K562 (cell line): ENCODE data around the gene PATE1.

Experiments used
- CBX3 ChIP-seq, 2 experiments: IDR thresholded peaks; 1 replicate in 1 of 2; 2 replicates in 1 of 2; pipeline ENCODE4 v1.6.1; 2012; ENCODE audit warnings: inconsistent platforms in 2 of 2, low read length in 2 of 2, borderline replicate concordance in 1 of 2, control low read depth in 1 of 2
- GATA2 ChIP-seq: sonication (generic); formaldehyde crosslinking; IDR thresholded peaks from 2 replicates; pipeline ENCODE4 v1.4.0; 2020; ENCODE audit warnings: mild to moderate bottlenecking, missing genetic modification reagents
- HINFP ChIP-seq: fragments of 450-650 bp; conservative IDR thresholded peaks from 2 replicates; pipeline ENCODE4 v1.6.1; 2016; ENCODE audit warnings: missing genetic modification characterization, low read depth, mild to moderate bottlenecking, control low read depth, missing compliant biosample characterization
- KDM1A ChIP-seq, 2 experiments: fragments of 450-650 bp; IDR thresholded peaks; 2 replicates each; pipeline ENCODE4 v1.6.1; 2016; ENCODE audit warnings: mild to moderate bottlenecking in 2 of 2
- MYC ChIP-seq, 2 experiments: fragments of 250-450 bp in 1 of 2; sonication (Bioruptor Pico) in 1 of 2; IDR thresholded peaks; 2 replicates each; pipeline versions ENCODE4 v1.5.1 to v1.6.1; 2012 to 2021; ENCODE audit warnings: low read depth in 2 of 2, borderline replicate concordance in 1 of 2, improper control_type of control experiment in 1 of 2, low read length in 1 of 2, mild to moderate bottlenecking in 1 of 2, moderate library complexity in 1 of 2
- RUNX1 ChIP-seq: sonication (generic); IDR thresholded peaks from 2 replicates; pipeline ENCODE4 v1.6.1; 2016; ENCODE audit warnings: antibody characterized with exemption, low read depth
- SIN3A ChIP-seq, 2 experiments: fragments of 150-350 bp in 1 of 2; IDR thresholded peaks; 2 replicates each; pipeline ENCODE4 v1.6.1; 2011 to 2016; ENCODE audit warnings: borderline replicate concordance in 2 of 2, low read depth in 2 of 2, low read length in 2 of 2, mild to moderate bottlenecking in 2 of 2, moderate library complexity in 2 of 2; ENCODE audit not compliant: control insufficient read depth in 1 of 2
- TEAD1 ChIP-seq, 2 experiments: fragments of 450-650 bp in 1 of 2; sonication (generic) in 1 of 2; formaldehyde crosslinking; IDR thresholded peaks; 2 replicates each; pipeline versions ENCODE4 v1.4.0 to v1.8.0; 2020 to 2022; ENCODE audit warnings: mild to moderate bottlenecking in 2 of 2, missing genetic modification reagents in 1 of 2
- ZFP30 ChIP-seq: fragments of 250-450 bp; sonication (Bioruptor Pico); IDR thresholded peaks from 2 replicates; pipeline ENCODE4 v1.8.0; 2022; ENCODE audit warnings: moderate library complexity, mild to moderate bottlenecking, inconsistent platforms, borderline replicate concordance
- ZZZ3 ChIP-seq: fragments of 450-650 bp; IDR thresholded peaks from 2 replicates; pipeline ENCODE4 v1.6.1; 2016; ENCODE audit warnings: antibody characterized with exemption, mild to moderate bottlenecking, moderate library complexity

- TF ChIP-seq CBX3 (IDR thresholded peaks at IDR 0.05; ENCODE audit: borderline replicate concordance in 1 of 2, low read length in 2 of 2) = no peak
- no peak for TF ChIP-seq ZZZ3
- TF ChIP-seq GATA2 (CRISPR knock-in tag) = no peak
- TF ChIP-seq MYC (IDR thresholded peaks at IDR 0.05; ENCODE audit: low read depth, low read length) = no peak
- no peak for TF ChIP-seq MYC (CRISPR knock-in tag; IDR thresholded peaks at IDR 0.05; ENCODE audit: borderline replicate concordance, low read depth)
- no peak for TF ChIP-seq KDM1A (IDR thresholded peaks at IDR 0.05)
- TF ChIP-seq HINFP (tag) = no peak
- no peak for TF ChIP-seq SIN3A (IDR thresholded peaks at IDR 0.05; ENCODE audit: borderline replicate concordance in 2 of 2, control insufficient read depth in 1 of 2, low read depth in 2 of 2, low read length in 2 of 2)
- no peak for TF ChIP-seq RUNX1
- TF ChIP-seq ZFP30 = no peak
- no peak for TF ChIP-seq TEAD1 (CRISPR knock-in tag; IDR thresholded peaks at IDR 0.05)
These were observed 41.7 kb downstream of the PATE1 start, which contains the start of gene PATE3 for GRCh38 chr11:125787827-125788226.
